ENCODE measurements around the gene BMP7.

DNA sequence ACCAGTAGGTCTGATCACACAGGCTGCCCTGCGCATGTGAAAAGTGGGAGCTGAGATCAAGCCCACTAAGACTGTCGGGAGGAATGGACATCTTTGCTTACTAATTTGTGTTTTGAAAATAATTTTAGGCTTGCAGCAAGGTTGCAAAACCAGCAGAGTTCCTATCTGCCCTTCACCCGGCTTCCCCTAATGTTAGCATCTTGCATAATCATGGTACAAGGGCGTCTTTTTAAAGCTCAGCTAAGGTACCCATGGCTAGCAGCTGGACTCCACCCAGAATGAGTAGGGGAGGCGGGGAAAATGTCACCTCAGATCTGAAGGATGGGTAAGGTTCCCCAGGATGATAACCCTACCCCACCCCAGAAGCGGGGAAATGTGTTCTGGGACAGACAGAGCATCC is 25.3 kb upstream of the BMP7 start:
- TF ChIP-seq, protein P1, sequence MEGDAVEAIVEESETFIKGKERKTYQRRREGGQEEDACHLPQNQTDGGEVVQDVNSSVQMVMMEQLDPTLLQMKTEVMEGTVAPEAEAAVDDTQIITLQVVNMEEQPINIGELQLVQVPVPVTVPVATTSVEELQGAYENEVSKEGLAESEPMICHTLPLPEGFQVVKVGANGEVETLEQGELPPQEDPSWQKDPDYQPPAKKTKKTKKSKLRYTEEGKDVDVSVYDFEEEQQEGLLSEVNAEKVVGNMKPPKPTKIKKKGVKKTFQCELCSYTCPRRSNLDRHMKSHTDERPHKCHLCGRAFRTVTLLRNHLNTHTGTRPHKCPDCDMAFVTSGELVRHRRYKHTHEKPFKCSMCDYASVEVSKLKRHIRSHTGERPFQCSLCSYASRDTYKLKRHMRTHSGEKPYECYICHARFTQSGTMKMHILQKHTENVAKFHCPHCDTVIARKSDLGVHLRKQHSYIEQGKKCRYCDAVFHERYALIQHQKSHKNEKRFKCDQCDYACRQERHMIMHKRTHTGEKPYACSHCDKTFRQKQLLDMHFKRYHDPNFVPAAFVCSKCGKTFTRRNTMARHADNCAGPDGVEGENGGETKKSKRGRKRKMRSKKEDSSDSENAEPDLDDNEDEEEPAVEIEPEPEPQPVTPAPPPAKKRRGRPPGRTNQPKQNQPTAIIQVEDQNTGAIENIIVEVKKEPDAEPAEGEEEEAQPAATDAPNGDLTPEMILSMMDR (IDR thresholded peaks at IDR 0.05), result no peak
- TF ChIP-seq POLR2A (IDR thresholded peaks at IDR 0.05), result no peak
